Fibroblast of skin of scalp (primary cell): ENCODE measurements around the gene RGP1.

Experiments
- DNase-seq: peaks from one replicate; pipeline ENCODE4 v3.0.0-alpha.2; 2013

The RGP1 gene

GRCh38 chr9:35771943-35772342 is 22.9 kb downstream of the RGP1 start:
- no peak for DNase-seq

- no peak for DNase-seq
These were observed 26.0 kb downstream of the RGP1 start for GRCh38 chr9:35774907-35775635.

- DNase-seq: no peak
These were observed 26.9 kb downstream of the RGP1 start for GRCh38 chr9:35776018-35776417.

- no peak for DNase-seq
These were observed 29.4 kb downstream of the RGP1 start for GRCh38 chr9:35778496-35778895.

- DNase-seq: no peak
These were observed 32.0 kb downstream of the RGP1 start for GRCh38 chr9:35781066-35781465.

GRCh38 chr9:35783418-35783817 is 34.3 kb downstream of the RGP1 start:
- no peak for DNase-seq

- DNase-seq: no peak
These were observed 40.5 kb downstream of the RGP1 start for GRCh38 chr9:35789541-35789940.

- no peak for DNase-seq
These were observed 40.9 kb downstream of the RGP1 start for GRCh38 chr9:35790025-35790384.

- DNase-seq: peak; percentile 89
These were observed 41.6 kb downstream of the RGP1 start for GRCh38 chr9:35790385-35791296.

GRCh38 chr9:35791297-35791921 is 42.3 kb downstream of the RGP1 start, which contains the start of gene NPR2:
NPR2 (plus strand) TSS chr9:35791591; CDS start chr9:35792409, 818 bp downstream.
- peak; percentile 54 for DNase-seq

- DNase-seq: no peak
These were observed 43.1 kb downstream of the RGP1 start for GRCh38 chr9:35792024-35792813.

- DNase-seq: no peak
These were observed 43.7 kb downstream of the RGP1 start for GRCh38 chr9:35792826-35793225.

- DNase-seq: no peak
These were observed 44.4 kb downstream of the RGP1 start for GRCh38 chr9:35793461-35793860.

GRCh38 chr9:35795695-35796094 is 46.6 kb downstream of the RGP1 start:
- no peak for DNase-seq

GRCh38 chr9:35797311-35798109 is 48.4 kb downstream of the RGP1 start:
- no peak for DNase-seq

GRCh38 chr9:35798658-35799374 is 49.7 kb downstream of the RGP1 start:
- no peak for DNase-seq

- no peak for DNase-seq
These were observed 51.4 kb downstream of the RGP1 start for GRCh38 chr9:35800530-35800929.

GRCh38 chr9:35801328-35802128 is 52.4 kb downstream of the RGP1 start:
- no peak for DNase-seq

- DNase-seq: no peak
These were observed 57.0 kb downstream of the RGP1 start for GRCh38 chr9:35806101-35806500.
